Amniotic stem cell (primary cell): ENCODE data around the gene ANKRA2.
"Not testable (repeated sequence)": the region's sequence is repeated elsewhere in the genome, so short reads cannot be mapped to it uniquely, and the experiment has no call there.

Experiments used
- DNase-seq: peaks from one replicate; lab custom pipeline; 2025; lab: John Stamatoyannopoulos, UW

The ANKRA2 gene

GRCh38 chr5:73550016-73550415 lies 15.4 kb downstream of the ANKRA2 start:
- no peak for DNase-seq

- DNase-seq = no peak
Observed at GRCh38 chr5:73545403-73545779, 20.0 kb downstream of the ANKRA2 start.

GRCh38 chr5:73544429-73545402 lies 20.7 kb downstream of the ANKRA2 start:
- DNase-seq = no peak

- no peak for DNase-seq
Observed at GRCh38 chr5:73542020-73542419, 23.4 kb downstream of the ANKRA2 start.

- DNase-seq = no peak
Observed at GRCh38 chr5:73540192-73540591, 25.2 kb downstream of the ANKRA2 start.

GRCh38 chr5:73539730-73540129 lies 25.7 kb downstream of the ANKRA2 start:
- DNase-seq = no peak

- no peak for DNase-seq
Observed at GRCh38 chr5:73534971-73535370, 30.5 kb downstream of the ANKRA2 start.

- DNase-seq = no peak
Observed at GRCh38 chr5:73534011-73534644, 31.3 kb downstream of the ANKRA2 start.

- no peak for DNase-seq
Observed at GRCh38 chr5:73532195-73532594, 33.2 kb downstream of the ANKRA2 start.

GRCh38 chr5:73531356-73531755 lies 34.1 kb downstream of the ANKRA2 start:
- no peak for DNase-seq

- DNase-seq = no peak
Observed at GRCh38 chr5:73529081-73529480, 36.4 kb downstream of the ANKRA2 start.

GRCh38 chr5:73528248-73528647 lies 37.2 kb downstream of the ANKRA2 start:
- DNase-seq = no peak

GRCh38 chr5:73525606-73526203 lies 39.7 kb downstream of the ANKRA2 start:
- no peak for DNase-seq

GRCh38 chr5:73523861-73524260 lies 41.6 kb downstream of the ANKRA2 start:
- DNase-seq = no peak

- DNase-seq = no peak
Observed at GRCh38 chr5:73522989-73523388, 42.5 kb downstream of the ANKRA2 start.

- peak; percentile 31 for DNase-seq
Observed at GRCh38 chr5:73519531-73520283, 45.7 kb downstream of the ANKRA2 start.

GRCh38 chr5:73515232-73515631 lies 50.2 kb downstream of the ANKRA2 start:
- DNase-seq = no peak

- no peak for DNase-seq
Observed at GRCh38 chr5:73514418-73514817, 51.0 kb downstream of the ANKRA2 start.

GRCh38 chr5:73513996-73514395 lies 51.4 kb downstream of the ANKRA2 start:
- DNase-seq = no peak

GRCh38 chr5:73508521-73508920 lies 56.9 kb downstream of the ANKRA2 start:
- DNase-seq = not testable (repeated sequence)

- DNase-seq = no peak
Observed at GRCh38 chr5:73507062-73507461, 58.4 kb downstream of the ANKRA2 start.

GRCh38 chr5:73506459-73506955 lies 58.9 kb downstream of the ANKRA2 start:
- no peak for DNase-seq
